Psoas muscle (tissue), 8 donors: Measurements from ENCODE around the gene INTS1. TPM values are rescaled to one million over a fixed set of nuclear protein-coding genes. Genes with fewer than 3 reads are reported as not detected.

ENCODE experiments used
- ATAC-seq, 4 donors: fragments of 200-7000 bp; cut with Tn5 transposase; one replicate each; pipeline ENCODE4 v1.9.1; 2020; ENCODE audit warnings: moderate library complexity in 3 of 4, mild to moderate bottlenecking in 2 of 4
- DNase-seq, 2 donors: peaks; one replicate each; pipeline ENCODE4 v3.0.0-alpha.2; 2020
- H3K27ac ChIP-seq: fragments of 200-600 bp; one replicate; pipeline ENCODE4 v1.8.0; 2022
- H3K27me3 ChIP-seq, 3 donors: fragments of 200-600 bp in 1 of 3; one replicate each; pipeline versions ENCODE4 v1.6.1 to v1.8.0; 2013 to 2022; ENCODE audit warnings: low read length in 2 of 3, mild to moderate bottlenecking in 2 of 3, moderate library complexity in 1 of 3; ENCODE audit not compliant: insufficient read depth in 3 of 3
- H3K36me3 ChIP-seq, 2 donors: fragments of 200-600 bp in 1 of 2; one replicate each; pipeline versions ENCODE4 v1.6.1 to v1.8.0; 2013 to 2022; ENCODE audit warnings: low read depth in 1 of 2, mild to moderate bottlenecking in 1 of 2, moderate library complexity in 1 of 2; ENCODE audit not compliant: insufficient read depth in 1 of 2
- H3K4me1 ChIP-seq: fragments of 200-600 bp; one replicate; pipeline ENCODE4 v1.8.0; 2022
- H3K4me3 ChIP-seq: fragments of 200-600 bp; one replicate; pipeline ENCODE4 v1.8.0; 2022; ENCODE audit warnings: mild to moderate bottlenecking
- H3K9me3 ChIP-seq: fragments of 200-600 bp; one replicate; pipeline ENCODE4 v1.8.0; 2022
- CTCF ChIP-seq: fragments of 200-600 bp; IDR thresholded peaks from one replicate; pipeline ENCODE4 v1.8.0; 2022; ENCODE audit warnings: antibody characterized with exemption
- WGBS, 3 donors: extraction: QIAGEN DNeasy Blood & Tissue Kit; methylation state at CpG; one replicate each; pipeline versions ENCODE4 v1.1.6 to v1.1.7; 2013; 5-methylcytosine and 5-hydroxymethylcytosine counted together
- intact Hi-C, 2 donors: fragments of 100-400 bp; cut with DNase I; formaldehyde crosslinking; loops; one replicate each; pipeline versions ENCODE4 v1.11.0 to v1.14.2; 2022
- polyA plus RNA-seq, 3 donors: library from polyadenylated mRNA; stranded (reverse); fragments of 200-250 nt; gene quantifications; one replicate each; pipeline ENCODE4 v1.2.3, GENCODE V29; 2013
- total RNA-seq, 4 donors: library from RNA; stranded (reverse); fragmentation: NEBNext Ultra II Directional in 2 of 4; extraction: Animal tissue kit (Norgen Biotek cat#: 25700) in 2 of 4; gene quantifications; one replicate each; pipeline versions ENCODE4 v1.2.1 to v1.2.4, GENCODE V29; 2021 to 2023
- donor health status: healthy with polysubstance abuse.
- donor health status: DM: no; HTN: no; CAD: no; lungs with moderate emphysema.
- donor health status: Bipolar disorder and iron deficiency.
- donor health status: healthy.
- donor health status: DM: yes; HTN: yes; CAD: no.
- donor health status: DM: no; HTN: no; CAD: no.
- donor health status: DM: no; HTN: no; CAD: no.
- donor health status: DM: yes; HTN: yes; CAD: no.

Gene INTS1
- total and polyA plus RNA-seq, 7 donors = 38.8 to 77.6 (median 64.0) TPM

GRCh38 chr7:1536743-1537534 is 32.8 kb upstream of the INTS1 start:
- intact Hi-C loops = no loop called here
- H3K4me1 ChIP-seq = peaks cover 57% of the 10 kb centered on the region
- no peak for TF ChIP-seq CTCF
- H3K27ac ChIP-seq = peak overlapping the region; percentile 99
- H3K36me3 ChIP-seq = peaks cover 0 to 36% of the 10 kb centered on the region in 2 donors
- DNase-seq (peak; percentile 95 to 98), ATAC-seq (peak; percentile 80 to 83 (median 80))
- no peaks in the 10 kb centered on the region for H3K9me3 ChIP-seq
- H3K4me3 ChIP-seq = peak overlapping the region; percentile 70
- WGBS, 3 donors = 5 to 8% (median 6%) methylated on average over 48 to 52 of the region's 52 CpGs
- H3K27me3 ChIP-seq = no peaks in the 10 kb centered on the region

GRCh38 chr7:1536455-1536742 is 32.2 kb upstream of the INTS1 start:
- no peaks in the 10 kb centered on the region for H3K9me3 ChIP-seq
- TF ChIP-seq CTCF = no peak
- H3K4me1 ChIP-seq = peaks cover 57% of the 10 kb centered on the region
- WGBS, 3 donors = 36 to 57% (median 36%) methylated on average over 7 of the region's 7 CpGs
- H3K36me3 ChIP-seq = peaks cover 0 to 31% of the 10 kb centered on the region in 2 donors
- DNase-seq = no peak
- H3K27me3 ChIP-seq = no peaks in the 10 kb centered on the region
- peak overlapping the region; percentile 99 for H3K27ac ChIP-seq
- H3K4me3 ChIP-seq = peak overlapping the region; percentile 70
- ATAC-seq = no peak
- intact Hi-C loops = no loop called here

GRCh38 chr7:1535701-1536454 is 31.7 kb upstream of the INTS1 start:
- WGBS, 3 donors = 84 to 89% (median 85%) methylated on average over 42 of the region's 42 CpGs
- peaks cover 0 to 26% of the 10 kb centered on the region in 2 donors for H3K36me3 ChIP-seq
- H3K9me3 ChIP-seq = no peaks in the 10 kb centered on the region
- H3K27me3 ChIP-seq = no peaks in the 10 kb centered on the region
- DNase-seq (no peak), ATAC-seq (no peak)
- peak overlapping the region; percentile 99 for H3K27ac ChIP-seq
- intact Hi-C loops = no loop called here
- H3K4me3 ChIP-seq = peak overlapping the region; percentile 70
- TF ChIP-seq CTCF = no peak
- peaks cover 57% of the 10 kb centered on the region for H3K4me1 ChIP-seq

GRCh38 chr7:1535100-1535458 is 30.9 kb upstream of the INTS1 start:
- Histone ChIP-seq H3K27ac (peak overlapping the region; percentile 99), H3K27me3 (no peaks in the 10 kb centered on the region), H3K36me3 (peaks cover 0 to 18% of the 10 kb centered on the region in 2 donors), H3K4me3 (no peak overlapping the region), H3K9me3 (no peaks in the 10 kb centered on the region), H3K4me1 (peaks cover 57% of the 10 kb centered on the region)
- TF ChIP-seq CTCF = no peak
- 59 to 68% (median 62%) methylated on average over 6 of the region's 6 CpGs for WGBS, 3 donors
- no peak for DNase-seq
- intact Hi-C loops = no loop called here
- no peak for ATAC-seq
